GM18868 (cell line): ENCODE results near the gene OTOG.
A peak's percentile ranks its signal among the peaks of the same experiment; 100 is the strongest.

Experiments used
- ATAC-seq: cut with Tn5 transposase; IDR thresholded peaks from one replicate; pipeline ENCODE4 v1.9.1; 2021; ENCODE audit warnings: mild to moderate bottlenecking, moderate library complexity; ENCODE audit not compliant: unreplicated experiment

OTOG gene

GRCh38 chr11:17547051-17547577 is at the start of gene OTOG:
Gene OTOG (plus strand): TSS chr11:17547259. CDS start chr11:17547373, 114 bp downstream.
- no peak for ATAC-seq

- no peak for ATAC-seq
Measured at GRCh38 chr11:17498058-17498457, 49.0 kb upstream of the OTOG start.

GRCh38 chr11:17498475-17498874 is 48.6 kb upstream of the OTOG start:
- ATAC-seq = peak; percentile 64

- ATAC-seq = no peak
Measured at GRCh38 chr11:17500673-17501072, 46.4 kb upstream of the OTOG start.

GRCh38 chr11:17502630-17503029 is 44.4 kb upstream of the OTOG start:
- no peak for ATAC-seq

GRCh38 chr11:17504330-17505107 is 42.5 kb upstream of the OTOG start:
- ATAC-seq = peak; percentile 70

GRCh38 chr11:17505146-17505545 is 41.9 kb upstream of the OTOG start:
- no peak for ATAC-seq

GRCh38 chr11:17506314-17506713 is 40.7 kb upstream of the OTOG start:
- ATAC-seq = no peak

GRCh38 chr11:17506942-17507341 is 40.1 kb upstream of the OTOG start:
- ATAC-seq = peak; percentile 62

GRCh38 chr11:17507773-17508172 is 39.3 kb upstream of the OTOG start:
- no peak for ATAC-seq

- no peak for ATAC-seq
Measured at GRCh38 chr11:17508306-17508705, 38.8 kb upstream of the OTOG start.

- no peak for ATAC-seq
Measured at GRCh38 chr11:17508791-17509190, 38.3 kb upstream of the OTOG start.

- ATAC-seq = no peak
Measured at GRCh38 chr11:17510507-17511206, 36.4 kb upstream of the OTOG start.

GRCh38 chr11:17511571-17511970 is 35.5 kb upstream of the OTOG start:
- ATAC-seq = no peak

- no peak for ATAC-seq
Measured at GRCh38 chr11:17512101-17512500, 35.0 kb upstream of the OTOG start.

GRCh38 chr11:17513853-17514252 is 33.2 kb upstream of the OTOG start:
- ATAC-seq = no peak

GRCh38 chr11:17514476-17514875 is 32.6 kb upstream of the OTOG start:
- no peak for ATAC-seq

GRCh38 chr11:17515443-17516176 is 31.4 kb upstream of the OTOG start:
- ATAC-seq = no peak

GRCh38 chr11:17516551-17517150 is 30.4 kb upstream of the OTOG start:
- no peak for ATAC-seq

- ATAC-seq = no peak
Measured at GRCh38 chr11:17517186-17517585, 29.9 kb upstream of the OTOG start.

- no peak for ATAC-seq
Measured at GRCh38 chr11:17518366-17518765, 28.7 kb upstream of the OTOG start.
